Activated naive CD4-positive, alpha-beta T cell treated with anti-CD3 and anti-CD28 coated beads, Interleukin-2, amount 50 U/mL, for 72 hours (primary cell): Measurements from ENCODE around the gene RAPGEF4. TPM values are rescaled to one million over a fixed set of nuclear protein-coding genes. Genes with fewer than 3 reads are reported as not detected.
"Not testable (repeated sequence)": the region's sequence is repeated elsewhere in the genome, so short reads cannot be mapped to it uniquely, and the experiment has no call there.

Experiments used
- ATAC-seq, 2 donors: fragments of 150-1000 bp; cut with Tn5 transposase; 2 replicates each; pipeline ENCODE4 v1.10.0; 2021; ENCODE audit warnings: mild to moderate bottlenecking in 2 of 2, moderate library complexity in 2 of 2
- DNase-seq, 2 donors: peaks; one replicate each; pipeline ENCODE4 v3.0.0; 2021 to 2022; ENCODE audit warnings: low spot score in 2 of 2
- H3K27ac Mint-ChIP-seq, 2 donors: one replicate each; pipeline ENCODE4 v1.8.0; 2022; ENCODE audit warnings: mild to moderate bottlenecking in 2 of 2, mixed read lengths in 2 of 2
- H3K36me3 Mint-ChIP-seq, 2 donors: one replicate each; pipeline ENCODE4 v1.8.0; 2022; ENCODE audit warnings: mixed read lengths in 2 of 2
- H3K9me3 Mint-ChIP-seq, 2 donors: one replicate each; pipeline ENCODE4 v1.8.0; 2022; ENCODE audit warnings: mixed read lengths in 2 of 2
- total RNA-seq, 2 donors: library from RNA; stranded (reverse); gene quantifications; one replicate each; pipeline ENCODE4 v1.2.3, GENCODE V29; 2022

The RAPGEF4 gene
- total RNA-seq, 2 donors from 2014 or later, result 1.0 to 1.3 TPM

GRCh38 chr2:173093617-173094016, 358.0 kb downstream of the RAPGEF4 start:
- not testable (repeated sequence) for H3K36me3 Mint-ChIP-seq, DNase-seq, ATAC-seq, H3K9me3 Mint-ChIP-seq, H3K27ac Mint-ChIP-seq

GRCh38 chr2:173094731-173095130, 359.1 kb downstream of the RAPGEF4 start:
- H3K9me3 Mint-ChIP-seq, result no peaks in the 10 kb centered on the region
- no peaks in the 10 kb centered on the region for H3K36me3 Mint-ChIP-seq
- DNase-seq, result no peak
- ATAC-seq, result no peak
- H3K27ac Mint-ChIP-seq, result no peak overlapping the region

DNA sequence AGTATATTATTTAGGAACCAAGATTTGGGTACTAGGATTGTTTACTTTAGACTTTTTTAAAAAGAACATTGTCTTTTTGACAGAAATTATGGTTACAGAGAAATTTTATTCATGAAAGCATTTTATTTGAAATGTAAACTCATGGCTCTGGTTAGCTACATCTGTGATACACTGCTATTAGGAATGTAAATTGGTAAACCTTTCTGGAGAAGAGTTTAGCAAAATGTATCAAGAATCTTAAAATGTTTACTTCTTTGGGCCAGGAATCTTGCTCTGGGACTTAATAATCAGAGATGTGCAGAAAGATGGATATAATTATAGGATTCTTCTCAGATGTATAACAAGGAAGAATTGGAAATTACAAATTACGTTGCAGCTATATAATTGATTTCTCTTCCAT, 359.7 kb downstream of the RAPGEF4 start:
- Mint-ChIP-seq H3K27ac (no peak overlapping the region), H3K9me3 (no peaks in the 10 kb centered on the region), H3K36me3 (no peaks in the 10 kb centered on the region)
- DNase-seq (no peak), ATAC-seq (no peak)

DNA sequence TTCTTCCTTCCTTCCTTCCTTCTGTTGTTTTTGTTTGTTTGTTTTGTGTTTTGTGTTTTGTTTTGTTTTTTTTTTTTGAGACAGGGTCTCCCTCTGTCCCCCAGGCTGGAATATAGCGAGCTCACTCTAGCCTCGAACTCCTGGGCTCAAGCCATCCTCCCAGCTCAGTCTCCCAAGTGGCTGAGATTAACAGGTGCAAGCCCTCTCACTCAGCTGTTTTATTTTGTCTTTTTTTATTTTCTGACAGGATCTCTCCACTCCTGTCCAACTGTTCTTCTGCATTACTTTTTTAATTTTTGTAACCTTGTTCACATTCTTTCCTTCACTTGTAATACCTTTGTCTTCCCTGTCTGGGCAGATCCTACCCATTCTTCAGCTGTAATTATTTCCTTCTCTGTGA, 363.6 kb downstream of the RAPGEF4 start:
- Mint-ChIP-seq H3K36me3 (no peaks in the 10 kb centered on the region), H3K9me3 (no peaks in the 10 kb centered on the region), H3K27ac (no peak overlapping the region)
- no peak for DNase-seq
- no peak for ATAC-seq

DNA sequence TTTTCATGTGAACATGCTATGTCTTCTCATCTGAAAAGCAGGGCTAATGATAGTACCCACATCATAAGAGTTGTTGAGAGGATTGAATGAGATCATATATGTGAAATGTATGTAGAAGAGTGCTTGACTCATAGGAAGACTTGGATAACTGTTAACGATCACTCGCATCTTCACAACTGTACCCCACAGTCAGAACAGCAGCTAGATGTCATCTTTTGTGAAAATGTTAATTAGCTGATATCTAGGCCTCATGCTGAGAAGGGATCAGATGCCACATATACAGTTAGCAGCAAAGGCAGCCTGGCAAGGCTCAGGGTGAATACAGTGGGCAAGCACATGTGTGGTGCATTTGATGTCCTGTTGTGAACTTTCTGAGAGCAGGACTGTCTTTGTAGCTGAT, 364.2 kb downstream of the RAPGEF4 start:
- Mint-ChIP-seq H3K36me3 (no peaks in the 10 kb centered on the region), H3K9me3 (no peaks in the 10 kb centered on the region), H3K27ac (no peak overlapping the region)
- ATAC-seq (peak in 1 of 2 donors; percentile 76), DNase-seq (no peak)

DNA sequence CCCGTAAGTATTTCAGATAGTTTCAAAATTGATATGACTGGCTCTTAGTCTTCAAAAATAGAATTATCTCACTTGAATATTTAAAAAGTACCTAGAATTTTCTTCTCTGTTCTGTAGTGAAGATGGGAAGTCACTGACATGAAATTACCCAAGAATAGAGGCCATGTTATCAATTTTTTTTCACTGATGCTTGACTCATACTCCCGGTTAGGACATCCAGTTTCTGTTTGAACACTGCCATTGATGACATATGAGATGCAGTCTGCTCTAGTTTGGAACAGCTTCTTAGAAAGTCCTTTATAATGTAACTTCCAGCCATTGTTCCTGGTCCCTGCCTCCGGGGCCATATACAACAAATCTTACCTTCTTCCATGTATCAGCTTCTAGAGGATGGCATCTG, 366.0 kb downstream of the RAPGEF4 start:
- DNase-seq (no peak), ATAC-seq (peak; percentile 49 to 87)
- no peaks in the 10 kb centered on the region for H3K9me3 Mint-ChIP-seq
- H3K36me3 Mint-ChIP-seq, result no peaks in the 10 kb centered on the region
- H3K27ac Mint-ChIP-seq, result no peak overlapping the region

Other genes with a start within 250 kb of the RAPGEF4 start
- 10 to 100 TPM; 20.2 to 77.2 TPM for gene PDK1, start 179.8 kb upstream of the RAPGEF4 start, total RNA-seq